PC-3 (cell line): ENCODE measurements around the gene EPB41L1. TPM values are rescaled to one million over a fixed set of nuclear protein-coding genes. Genes with fewer than 3 reads are reported as not detected.

Experiments used
- ATAC-seq: fragments of 200-7000 bp; cut with Tn5 transposase; 2 replicates; pipeline ENCODE4 v1.9.1; 2020; ENCODE audit warnings: mild to moderate bottlenecking, moderate library complexity
- BruUV-seq: library from RNA; stranded (reverse); fragments of 400-500 nt; replicated peaks from 2 replicates; lab custom pipeline; 2021; lab: Mats Ljungman, UMichigan
- CTCF ChIA-PET: fragments of 300-600 bp; sonication (Branson Sonifier 250); formaldehyde crosslinking; loops from one replicate; lab custom pipeline; 2022; ENCODE audit warnings: antibody characterized with exemption; lab: Charles Lee
- POLR2A ChIA-PET: fragments of 300-600 bp; sonication (Branson Sonifier 250); formaldehyde crosslinking; loops from one replicate; lab custom pipeline; 2022; ENCODE audit warnings: antibody characterized with exemption; ENCODE audit not compliant: unreplicated experiment; lab: Charles Lee
- DNase-seq: peaks from one replicate; pipeline ENCODE4 v3.0.0-alpha.2; 2015
- H2AFZ ChIP-seq: fragments of 300-600 bp; sonication (generic); 2 replicates; pipeline ENCODE4 v1.6.0; 2016; ENCODE audit warnings: antibody characterized with exemption, low read length
- H3F3A ChIP-seq: fragments of 300-600 bp; sonication (generic); one replicate; pipeline ENCODE4 v1.6.0; 2017; ENCODE audit warnings: antibody characterized with exemption, low read length, control low read depth, mild to moderate bottlenecking; ENCODE audit not compliant: unreplicated experiment
- H3K27ac ChIP-seq: fragments of 300-600 bp; sonication (generic); 2 replicates; pipeline ENCODE4 v1.5.1; 2016; ENCODE audit warnings: mild to moderate bottlenecking, low read length
- H3K27me3 ChIP-seq: fragments of 300-600 bp; sonication (generic); 2 replicates; pipeline ENCODE4 v1.6.1; 2016; ENCODE audit warnings: low read length, mixed read lengths
- H3K36me3 ChIP-seq: fragments of 300-600 bp; sonication (generic); 2 replicates; pipeline ENCODE4 v1.6.1; 2016; ENCODE audit warnings: low read depth, mixed run types, low read length, mixed read lengths
- H3K4me1 ChIP-seq: fragments of 300-600 bp; sonication (generic); 2 replicates; pipeline ENCODE4 v1.5.1; 2016; ENCODE audit warnings: low read length; ENCODE audit not compliant: insufficient read depth
- H3K4me2 ChIP-seq: fragments of 300-600 bp; sonication (generic); 2 replicates; pipeline ENCODE4 v1.6.0; 2016; ENCODE audit warnings: low read length
- H3K4me3 ChIP-seq: fragments of 300-600 bp; sonication (generic); 2 replicates; pipeline ENCODE4 v1.5.1; 2016; ENCODE audit warnings: mild to moderate bottlenecking, low read length, mixed read lengths
- H3K79me2 ChIP-seq: fragments of 300-600 bp; sonication (generic); 2 replicates; pipeline ENCODE4 v1.6.1; 2017; ENCODE audit warnings: low read length, mixed read lengths
- H3K9ac ChIP-seq: fragments of 300-600 bp; sonication (generic); 2 replicates; pipeline ENCODE4 v1.6.0; 2016; ENCODE audit warnings: mild to moderate bottlenecking, low read length
- H3K9me2 ChIP-seq: fragments of 300-600 bp; sonication (generic); replicated peaks from 2 replicates; pipeline ENCODE4 v1.6.1; 2016; ENCODE audit warnings: mixed run types, low read length, mixed read lengths
- H3K9me3 ChIP-seq: fragments of 300-600 bp; sonication (generic); 2 replicates; pipeline ENCODE4 v1.6.1; 2016; ENCODE audit warnings: low read length, mixed read lengths
- H4K20me1 ChIP-seq: fragments of 300-600 bp; sonication (generic); 2 replicates; pipeline ENCODE4 v1.6.1; 2016; ENCODE audit warnings: low read length, mixed read lengths
- EZH2 ChIP-seq: fragments of 300-600 bp; sonication (generic); IDR thresholded peaks from one replicate; pipeline ENCODE4 v1.6.1; 2017; ENCODE audit warnings: antibody characterized with exemption, mild to moderate bottlenecking, low read length; ENCODE audit not compliant: unreplicated experiment
- EZH2phosphoT487 ChIP-seq: fragments of 300-600 bp; sonication (generic); IDR thresholded peaks from 2 replicates; pipeline ENCODE4 v1.6.1; 2018; ENCODE audit warnings: mild to moderate bottlenecking, antibody characterized with exemption, low read length, borderline replicate concordance
- intact Hi-C: fragments of 100-400 bp; cut with micrococcal nuclease; formaldehyde crosslinking; loops from 2 replicates; pipeline ENCODE4 v1.9.0; 2023
- total RNA-seq: library from RNA; depleted of rRNA; stranded (reverse); fragments of >200 nt; gene quantifications from 2 replicates; pipeline ENCODE4 v1.2.3, GENCODE V29; 2014
- TF ChIP-seq, protein P1 (sequence below): fragments of 300-600 bp; sonication (generic); conservative IDR thresholded peaks from 2 replicates; pipeline ENCODE4 v1.5.1; 2017; ENCODE audit warnings: antibody characterized with exemption, low read depth, mild to moderate bottlenecking, low read length

EPB41L1 gene
- total RNA-seq, 1 experiment from 2014 or later: 48.2 TPM

DNA sequence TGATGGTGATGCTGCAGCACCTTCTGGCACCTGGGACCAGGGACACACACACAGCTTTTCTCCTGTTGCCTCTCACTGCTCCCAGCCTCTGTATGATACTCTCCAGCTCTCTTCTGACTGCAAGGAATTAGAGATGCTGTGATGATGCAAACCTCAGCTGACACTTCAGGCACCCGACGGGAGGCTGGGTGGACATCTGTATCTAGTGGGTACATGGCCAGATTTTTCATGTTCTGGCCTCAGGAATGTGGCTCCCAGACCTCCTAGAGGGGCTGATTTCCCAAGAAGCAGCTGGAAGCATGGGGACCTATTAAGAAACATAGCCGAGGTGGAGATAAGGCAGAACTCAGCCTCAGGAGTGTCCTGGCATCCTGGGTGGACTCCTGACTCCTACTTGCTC lies 6.8 kb upstream of the EPB41L1 start:
- ChIA-PET POLR2A (interaction anchor here (0.8 kb wide), 1 partner anchor 52 kb away, joined by 7 read pairs; no protein-coding TSS in a partner anchor), CTCF (no interaction called here)
- DNase-seq: no peak
- Histone ChIP-seq H3K36me3 (no peaks in the 10 kb centered on the region), H4K20me1 (no peaks in the 10 kb centered on the region), H3K9me2 (no peaks in the 10 kb centered on the region), H3K27me3 (no peaks in the 10 kb centered on the region), H3K79me2 (no peaks in the 10 kb centered on the region), H3K4me2 (no peak overlapping the region), H3K4me3 (no peak overlapping the region), H3K9ac (no peak overlapping the region), H3F3A (no peaks in the 10 kb centered on the region), H3K9me3 (no peaks in the 10 kb centered on the region), H3K27ac (no peak overlapping the region), H3K4me1 (no peaks in the 10 kb centered on the region), H2AFZ (no peak overlapping the region)
- no peak for ATAC-seq
- TF ChIP-seq EZH2phosphoT487 (no peak), EZH2 (no peak)
- TF ChIP-seq, protein P1, sequence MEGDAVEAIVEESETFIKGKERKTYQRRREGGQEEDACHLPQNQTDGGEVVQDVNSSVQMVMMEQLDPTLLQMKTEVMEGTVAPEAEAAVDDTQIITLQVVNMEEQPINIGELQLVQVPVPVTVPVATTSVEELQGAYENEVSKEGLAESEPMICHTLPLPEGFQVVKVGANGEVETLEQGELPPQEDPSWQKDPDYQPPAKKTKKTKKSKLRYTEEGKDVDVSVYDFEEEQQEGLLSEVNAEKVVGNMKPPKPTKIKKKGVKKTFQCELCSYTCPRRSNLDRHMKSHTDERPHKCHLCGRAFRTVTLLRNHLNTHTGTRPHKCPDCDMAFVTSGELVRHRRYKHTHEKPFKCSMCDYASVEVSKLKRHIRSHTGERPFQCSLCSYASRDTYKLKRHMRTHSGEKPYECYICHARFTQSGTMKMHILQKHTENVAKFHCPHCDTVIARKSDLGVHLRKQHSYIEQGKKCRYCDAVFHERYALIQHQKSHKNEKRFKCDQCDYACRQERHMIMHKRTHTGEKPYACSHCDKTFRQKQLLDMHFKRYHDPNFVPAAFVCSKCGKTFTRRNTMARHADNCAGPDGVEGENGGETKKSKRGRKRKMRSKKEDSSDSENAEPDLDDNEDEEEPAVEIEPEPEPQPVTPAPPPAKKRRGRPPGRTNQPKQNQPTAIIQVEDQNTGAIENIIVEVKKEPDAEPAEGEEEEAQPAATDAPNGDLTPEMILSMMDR: no peak
- BruUV-seq: no TSS peak
- intact Hi-C loops: no loop called here

DNA sequence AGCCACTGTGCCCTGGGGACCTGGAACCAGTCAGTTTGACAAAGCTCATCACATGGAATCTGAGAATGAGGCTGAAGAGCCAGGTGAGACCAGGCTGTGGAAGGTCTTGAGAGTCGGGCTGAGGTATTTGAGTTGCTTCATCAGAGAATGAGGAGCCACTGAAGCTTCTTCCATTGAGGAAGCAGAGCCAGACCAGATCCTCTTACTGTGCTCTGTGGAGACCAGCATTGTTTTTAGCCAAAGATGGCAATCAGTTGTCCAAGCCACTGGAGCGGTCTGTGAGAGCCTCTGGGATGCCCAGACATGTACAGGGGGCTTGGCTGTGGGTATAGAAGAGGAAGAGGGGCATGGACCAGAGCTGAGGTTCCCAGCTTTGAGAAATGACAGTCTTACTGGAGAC lies 6.1 kb upstream of the EPB41L1 start:
- H3K9me2 ChIP-seq: no peaks in the 10 kb centered on the region
- no peak overlapping the region for H2AFZ ChIP-seq
- H3K9me3 ChIP-seq: no peaks in the 10 kb centered on the region
- no peaks in the 10 kb centered on the region for H3K27me3 ChIP-seq
- H3K36me3 ChIP-seq: no peaks in the 10 kb centered on the region
- no peak overlapping the region for H3K4me3 ChIP-seq
- no TSS peak for BruUV-seq
- H3K79me2 ChIP-seq: no peaks in the 10 kb centered on the region
- H3K4me2 ChIP-seq: no peak overlapping the region
- ChIA-PET POLR2A (no interaction called here), CTCF (no interaction called here)
- DNase-seq (no peak), ATAC-seq (no peak)
- H3K27ac ChIP-seq: no peak overlapping the region
- H3K9ac ChIP-seq: no peak overlapping the region
- intact Hi-C loops: no loop called here
- H3F3A ChIP-seq: no peaks in the 10 kb centered on the region
- TF ChIP-seq EZH2phosphoT487 (no peak), EZH2 (no peak)
- TF ChIP-seq, protein P1: no peak
- peaks cover 2% of the 10 kb centered on the region for H3K4me1 ChIP-seq
- H4K20me1 ChIP-seq: no peaks in the 10 kb centered on the region

DNA sequence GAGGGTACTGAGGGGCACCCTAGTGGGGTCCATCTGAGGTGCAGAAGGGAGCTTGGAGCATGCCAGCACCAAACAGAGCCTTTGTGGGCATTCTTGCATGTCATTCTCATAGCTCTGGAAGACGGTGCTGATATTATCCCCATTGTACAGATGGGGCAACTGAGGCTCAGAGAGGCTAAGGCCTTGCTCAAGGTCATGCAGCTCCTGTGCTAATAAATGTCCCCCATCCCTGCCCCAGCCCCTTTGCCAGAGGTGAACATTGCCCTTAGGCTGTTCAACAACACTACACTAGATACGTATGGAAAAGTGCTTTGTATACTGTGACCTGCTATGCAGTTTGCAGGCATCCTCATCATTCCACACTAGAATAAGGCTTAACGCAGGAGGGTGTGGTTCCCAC lies 5.5 kb upstream of the EPB41L1 start:
- DNase-seq: no peak
- H3K9me3 ChIP-seq: no peaks in the 10 kb centered on the region
- TF ChIP-seq EZH2phosphoT487: no peak
- TF ChIP-seq, protein P1: no peak
- no peak for TF ChIP-seq EZH2
- no peaks in the 10 kb centered on the region for H3K9me2 ChIP-seq
- H3K36me3 ChIP-seq: no peaks in the 10 kb centered on the region
- no peak overlapping the region for H2AFZ ChIP-seq
- peaks cover 8% of the 10 kb centered on the region for H3K4me1 ChIP-seq
- no peak overlapping the region for H3K9ac ChIP-seq
- no peak overlapping the region for H3K4me3 ChIP-seq
- ChIA-PET POLR2A (no interaction called here), CTCF (no interaction called here)
- no peak for ATAC-seq
- H3K79me2 ChIP-seq: no peaks in the 10 kb centered on the region
- BruUV-seq: no TSS peak
- no peaks in the 10 kb centered on the region for H3F3A ChIP-seq
- H3K4me2 ChIP-seq: no peak overlapping the region
- H3K27me3 ChIP-seq: no peaks in the 10 kb centered on the region
- intact Hi-C loops: no loop called here
- no peaks in the 10 kb centered on the region for H4K20me1 ChIP-seq
- no peak overlapping the region for H3K27ac ChIP-seq
